GM19397 (cell line): Measurements from ENCODE around the gene RNASEL.
"Not testable (repeated sequence)": the region's sequence is repeated elsewhere in the genome, so short reads cannot be mapped to it uniquely, and the experiment has no call there.

Source experiments
- ATAC-seq: cut with Tn5 transposase; IDR thresholded peaks from one replicate; pipeline ENCODE4 v1.9.1; 2021; ENCODE audit warnings: mild to moderate bottlenecking, moderate library complexity; ENCODE audit not compliant: unreplicated experiment

Gene RNASEL

GRCh38 chr1:182567629-182568028 is 21.4 kb downstream of the RNASEL start:
- no peak for ATAC-seq

GRCh38 chr1:182565537-182565936 is 23.5 kb downstream of the RNASEL start:
- no peak for ATAC-seq

- no peak for ATAC-seq
These were observed 24.6 kb downstream of the RNASEL start for GRCh38 chr1:182564406-182565004.

GRCh38 chr1:182563095-182563494 is 26.0 kb downstream of the RNASEL start:
- ATAC-seq = no peak

GRCh38 chr1:182561456-182561855 is 27.6 kb downstream of the RNASEL start:
- ATAC-seq = no peak

- no peak for ATAC-seq
These were observed 28.6 kb downstream of the RNASEL start for GRCh38 chr1:182560392-182560984.

GRCh38 chr1:182556279-182556678 is 32.8 kb downstream of the RNASEL start:
- no peak for ATAC-seq

- ATAC-seq = no peak
These were observed 33.6 kb downstream of the RNASEL start for GRCh38 chr1:182555493-182555892.

GRCh38 chr1:182552527-182552926 is 36.5 kb downstream of the RNASEL start:
- ATAC-seq = no peak

GRCh38 chr1:182549811-182550210 is 39.2 kb downstream of the RNASEL start:
- ATAC-seq = no peak

- ATAC-seq = no peak
These were observed 39.7 kb downstream of the RNASEL start for GRCh38 chr1:182549346-182549745.

GRCh38 chr1:182533896-182534295 is 55.2 kb downstream of the RNASEL start:
- no peak for ATAC-seq

- ATAC-seq = not testable (repeated sequence)
These were observed 60.9 kb downstream of the RNASEL start for GRCh38 chr1:182528206-182528605.

GRCh38 chr1:182527680-182528079 is 61.4 kb downstream of the RNASEL start:
- no peak for ATAC-seq

- no peak for ATAC-seq
These were observed 63.7 kb downstream of the RNASEL start for GRCh38 chr1:182525342-182525741.
